Upper lobe of left lung (tissue), 6 donors: ENCODE results near the gene GAPVD1. TPM values are rescaled to one million over a fixed set of nuclear protein-coding genes. Genes with fewer than 3 reads are reported as not detected.
"Not testable (repeated sequence)": the region's sequence is repeated elsewhere in the genome, so short reads cannot be mapped to it uniquely, and the experiment has no call there.

Experiments used
- ATAC-seq, 2 donors: fragments of 200-7000 bp; cut with Tn5 transposase; one replicate each; pipeline ENCODE4 v1.9.1; 2022; ENCODE audit warnings: mild to moderate bottlenecking in 2 of 2, moderate library complexity in 2 of 2; ENCODE audit not compliant: low FRiP score in 2 of 2
- DNase-seq, 2 donors: peaks; one replicate each; pipeline ENCODE4 v3.0.0-alpha.2; 2019 to 2020
- H3K27ac ChIP-seq, 4 donors: fragments of 200-600 bp; sonication (generic); one replicate each; pipeline ENCODE4 v1.5.1; 2016 to 2019
- H3K27me3 ChIP-seq, 4 donors: fragments of 200-600 bp; sonication (generic); one replicate each; pipeline ENCODE4 v1.5.1; 2017 to 2019
- H3K36me3 ChIP-seq, 4 donors: fragments of 200-600 bp; sonication (generic); one replicate each; pipeline ENCODE4 v1.5.1; 2016 to 2019
- H3K4me1 ChIP-seq, 4 donors: fragments of 200-600 bp; sonication (generic); one replicate each; pipeline ENCODE4 v1.5.1; 2018 to 2019
- H3K4me3 ChIP-seq, 4 donors: fragments of 200-600 bp; sonication (generic); one replicate each; pipeline ENCODE4 v1.5.1; 2017 to 2019; ENCODE audit warnings: mild to moderate bottlenecking in 2 of 4, moderate library complexity in 1 of 4
- H3K9me3 ChIP-seq, 4 donors: fragments of 200-600 bp; sonication (generic); one replicate each; pipeline ENCODE4 v1.5.1; 2018 to 2019
- CTCF ChIP-seq, 6 experiments: fragments of 450-650 bp in 4 of 6; fragments of 200-600 bp in 2 of 6; sonication (generic) in 2 of 6; IDR thresholded peaks; one replicate each; pipeline ENCODE4 v1.5.1; 2016 to 2019; ENCODE audit warnings: antibody characterized with exemption in 6 of 6
- EP300 ChIP-seq, 4 donors: sonication (generic); formaldehyde crosslinking; IDR thresholded peaks; one replicate each; pipeline ENCODE4 v1.5.1; 2017; ENCODE audit warnings: antibody characterized with exemption in 4 of 4, control low read depth in 2 of 4
- POLR2A ChIP-seq, 4 donors: fragments of 450-650 bp; IDR thresholded peaks; one replicate each; pipeline ENCODE4 v1.5.1; 2016 to 2017; ENCODE audit warnings: antibody characterized with exemption in 4 of 4, mild to moderate bottlenecking in 2 of 4
- POLR2AphosphoS5 ChIP-seq, 2 donors: sonication (generic); formaldehyde crosslinking; IDR thresholded peaks; one replicate each; pipeline ENCODE4 v1.5.1; 2017; ENCODE audit warnings: antibody characterized with exemption in 2 of 2
- whole genome bisulfite sequencing, 2 donors: methylation state at CpG; one replicate each; pipeline ENCODE4 v1.1.5; 2017 to 2018; 5-methylcytosine and 5-hydroxymethylcytosine counted together
- total RNA-seq, 6 donors: library from RNA; depleted of rRNA in 4 of 6; stranded (reverse); fragments of >200 nt in 4 of 6; gene quantifications; one replicate each; pipeline versions ENCODE4 v1.1.0 to v1.2.1, GENCODE V29; 2016 to 2021
- donor health status: DM: no; HTN: no; CAD: no; lungs with moderate emphysema.
- donor health status: DM: no; HTN: yes; CAD: no; lungs with severe emphysema.

GAPVD1 gene
- total RNA-seq, 6 donors from 2014 or later: 56.4 to 122 (median 74.2) TPM

DNA sequence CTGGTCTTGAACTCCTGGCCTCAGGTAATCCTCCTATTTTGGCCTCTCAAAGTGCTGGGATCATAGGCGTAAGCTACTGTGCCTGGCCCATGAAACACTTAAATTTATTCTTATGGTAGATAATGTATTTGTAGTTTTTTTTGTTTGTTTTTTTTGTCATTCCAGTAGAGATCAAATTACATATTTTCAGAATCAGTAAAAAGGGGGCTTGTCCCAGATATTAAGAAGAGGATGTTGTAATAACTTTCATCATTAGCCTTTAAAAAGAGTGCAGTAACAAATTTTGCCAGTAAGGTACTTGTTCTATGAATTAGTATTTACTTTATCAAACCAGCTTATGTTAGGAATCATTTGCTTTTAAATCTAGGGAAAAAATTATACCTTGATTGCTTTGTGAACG, 42.6 kb downstream of the GAPVD1 start:
- Histone ChIP-seq H3K4me3 (no peak overlapping the region), H3K27me3 (no peaks in the 10 kb centered on the region), H3K4me1 (peaks cover 0 to 24% (median 7%) of the 10 kb centered on the region in 4 donors), H3K36me3 (peaks cover 5 to 81% (median 29%) of the 10 kb centered on the region in 4 donors), H3K27ac (no peak overlapping the region), H3K9me3 (no peaks in the 10 kb centered on the region)
- ATAC-seq (no peak), DNase-seq (no peak)
- WGBS, 2 donors: 85 to 88% methylated on average over 2 of the region's 2 CpGs
- TF ChIP-seq EP300 (IDR thresholded peaks at IDR 0.05): no peak
- no peak for TF ChIP-seq CTCF (IDR thresholded peaks at IDR 0.05)
- no peak for TF ChIP-seq POLR2AphosphoS5 (IDR thresholded peaks at IDR 0.05)
- no peak for TF ChIP-seq POLR2A (IDR thresholded peaks at IDR 0.05)

GRCh38 chr9:125312411-125312810, 50.8 kb downstream of the GAPVD1 start:
- no peak for DNase-seq
- Histone ChIP-seq H3K4me3 (no peak overlapping the region), H3K9me3 (no peaks in the 10 kb centered on the region), H3K27me3 (no peaks in the 10 kb centered on the region), H3K27ac (no peak overlapping the region), H3K4me1 (no peaks in the 10 kb centered on the region), H3K36me3 (peaks cover 17 to 96% (median 45%) of the 10 kb centered on the region in 4 donors)
- no peak for ATAC-seq
- no peak for TF ChIP-seq POLR2AphosphoS5 (IDR thresholded peaks at IDR 0.05)
- no peak for TF ChIP-seq CTCF (IDR thresholded peaks at IDR 0.05)
- TF ChIP-seq POLR2A (IDR thresholded peaks at IDR 0.05): no peak
- no peak for TF ChIP-seq EP300 (IDR thresholded peaks at IDR 0.05)
- 98 to 100% methylated on average over 2 of the region's 2 CpGs for WGBS, 2 donors

DNA sequence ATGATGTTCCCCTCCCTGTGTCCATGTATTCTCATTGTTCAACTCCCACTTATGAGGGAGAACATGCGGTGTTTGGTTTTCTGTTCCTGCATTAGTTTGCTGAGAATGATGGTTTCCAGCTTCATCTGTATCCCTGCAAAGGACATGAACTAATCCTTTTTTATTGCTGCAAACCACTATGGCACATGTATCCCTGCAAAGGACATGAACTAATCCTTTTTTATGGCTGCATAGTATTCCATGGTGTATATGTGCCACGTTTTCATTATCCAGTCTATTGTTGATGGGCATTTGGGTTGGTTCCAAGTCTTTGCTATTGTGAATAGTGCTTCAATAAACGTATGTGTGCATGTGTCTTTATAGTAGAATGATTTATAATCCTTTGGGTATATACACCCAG, 54.7 kb downstream of the GAPVD1 start:
- not testable (repeated sequence) for H3K4me1 ChIP-seq, H3K4me3 ChIP-seq, H3K27me3 ChIP-seq, H3K9me3 ChIP-seq, ATAC-seq, DNase-seq, H3K27ac ChIP-seq
- H3K36me3 ChIP-seq: peaks cover 17 to 80% (median 48%) of the 10 kb centered on the region in 4 donors
- 61 to 64% methylated on average over 3 of the region's 3 CpGs for WGBS, 2 donors

DNA sequence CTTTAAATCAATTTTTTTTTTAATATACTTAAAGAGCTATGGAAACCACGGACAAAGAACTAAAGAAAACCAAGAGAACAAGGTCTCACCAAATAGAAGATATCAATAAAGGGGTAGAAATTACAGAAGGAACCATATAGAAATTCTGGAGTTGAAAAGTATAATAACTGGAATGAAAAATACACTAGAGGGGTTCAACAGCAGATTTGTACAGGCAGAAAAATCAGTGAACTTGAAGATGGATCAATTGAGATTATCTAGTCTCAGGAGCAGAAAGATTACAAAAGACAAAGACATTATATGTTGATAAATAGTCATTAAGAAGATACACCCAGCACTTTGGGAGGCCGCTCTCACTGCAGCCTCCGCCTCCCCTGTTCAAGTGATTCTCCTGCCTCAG, 56.1 kb downstream of the GAPVD1 start:
- peaks cover 15 to 80% (median 50%) of the 10 kb centered on the region in 4 donors for H3K36me3 ChIP-seq
- no peak for DNase-seq
- H3K4me1 ChIP-seq: no peaks in the 10 kb centered on the region
- peaks cover 0 to 3% (median 0%) of the 10 kb centered on the region in 4 donors for H3K9me3 ChIP-seq
- no peak overlapping the region for H3K4me3 ChIP-seq
- no peaks in the 10 kb centered on the region for H3K27me3 ChIP-seq
- no peak for TF ChIP-seq POLR2AphosphoS5 (IDR thresholded peaks at IDR 0.05)
- TF ChIP-seq CTCF (IDR thresholded peaks at IDR 0.05): no peak
- TF ChIP-seq POLR2A (IDR thresholded peaks at IDR 0.05): no peak
- no peak for TF ChIP-seq EP300 (IDR thresholded peaks at IDR 0.05)
- H3K27ac ChIP-seq: no peak overlapping the region
- no peak for ATAC-seq
- WGBS, 2 donors: 96 to 97% methylated on average over 3 of the region's 3 CpGs

- H3K9me3 ChIP-seq: peaks cover 0 to 3% (median 0%) of the 10 kb centered on the region in 4 donors
- no peaks in the 10 kb centered on the region for H3K4me1 ChIP-seq
- no peaks in the 10 kb centered on the region for H3K27me3 ChIP-seq
- 63 to 65% methylated on average over 3 of the region's 3 CpGs for WGBS, 2 donors
- peaks cover 5 to 80% (median 42%) of the 10 kb centered on the region in 4 donors for H3K36me3 ChIP-seq
- TF ChIP-seq CTCF (IDR thresholded peaks at IDR 0.05) (no peak), POLR2A (IDR thresholded peaks at IDR 0.05) (no peak), EP300 (IDR thresholded peaks at IDR 0.05) (no peak), POLR2AphosphoS5 (IDR thresholded peaks at IDR 0.05) (no peak)
- no peak overlapping the region for H3K27ac ChIP-seq
- no peak for ATAC-seq
- H3K4me3 ChIP-seq: no peak overlapping the region
- no peak for DNase-seq
Measured at GRCh38 chr9:125321496-125321895, 59.9 kb downstream of the GAPVD1 start.
